HEK293T (cell line): Measurements from ENCODE around the gene TTLL11.

ENCODE experiments used
- CTCF ChIA-PET: fragments of 350-600 bp; formaldehyde crosslinking; extraction: SDS; loops from one replicate; lab custom pipeline; 2021; ENCODE audit warnings: antibody characterized with exemption, inconsistent platforms; lab: Yijun Ruan, JAX
- POLR2A ChIA-PET: fragments of 350-600 bp; formaldehyde crosslinking; extraction: SDS; loops from one replicate; lab custom pipeline; 2020; ENCODE audit warnings: antibody characterized with exemption, inconsistent platforms; lab: Yijun Ruan, JAX
- DNase-seq: peaks from one replicate; pipeline ENCODE4 v3.0.0; 2012; ENCODE audit warnings: mixed read lengths; ENCODE audit errors: extremely low spot score
- ARNT ChIP-seq: fragments of 450-650 bp; IDR thresholded peaks from 2 replicates; pipeline ENCODE4 v1.6.1; 2017; ENCODE audit warnings: mild to moderate bottlenecking
- BHLHE40 ChIP-seq: fragments of 450-650 bp; IDR thresholded peaks from 2 replicates; pipeline ENCODE4 v1.6.1; 2016; ENCODE audit warnings: mild to moderate bottlenecking, moderate library complexity, borderline replicate concordance
- CTBP1 ChIP-seq: fragments of 450-650 bp; IDR thresholded peaks from 2 replicates; pipeline ENCODE4 v1.6.1; 2016; ENCODE audit warnings: borderline replicate concordance
- ELF4 ChIP-seq: fragments of 450-650 bp; IDR thresholded peaks from 2 replicates; pipeline ENCODE4 v1.6.1; 2017; ENCODE audit warnings: antibody characterized with exemption
- FOXA1 ChIP-seq: fragments of 450-650 bp; IDR thresholded peaks from 2 replicates; pipeline ENCODE4 v1.6.1; 2016; ENCODE audit warnings: mild to moderate bottlenecking
- FOXK2 ChIP-seq: fragments of 450-650 bp; IDR thresholded peaks from 2 replicates; pipeline ENCODE4 v1.6.1; 2016; ENCODE audit warnings: mild to moderate bottlenecking
- FOXM1 ChIP-seq: fragments of 450-650 bp; IDR thresholded peaks from 2 replicates; pipeline ENCODE4 v1.6.1; 2017; ENCODE audit warnings: mild to moderate bottlenecking, borderline replicate concordance
- HDGF ChIP-seq: fragments of 450-650 bp; IDR thresholded peaks from 2 replicates; pipeline ENCODE4 v1.6.1; 2017; ENCODE audit warnings: antibody characterized with exemption, borderline replicate concordance
- L3MBTL2 ChIP-seq: fragments of 450-650 bp; conservative IDR thresholded peaks from 2 replicates; pipeline ENCODE4 v1.6.1; 2016; ENCODE audit warnings: mild to moderate bottlenecking
- LEF1 ChIP-seq: fragments of 450-650 bp; IDR thresholded peaks from 2 replicates; pipeline ENCODE4 v1.6.1; 2017; ENCODE audit warnings: mild to moderate bottlenecking, borderline replicate concordance
- NFRKB ChIP-seq: fragments of 450-650 bp; IDR thresholded peaks from 2 replicates; pipeline ENCODE4 v1.6.1; 2016; ENCODE audit warnings: mild to moderate bottlenecking, moderate library complexity
- PKNOX1 ChIP-seq: fragments of 450-650 bp; IDR thresholded peaks from 2 replicates; pipeline ENCODE4 v1.6.1; 2016
- SP1 ChIP-seq: fragments of 450-650 bp; IDR thresholded peaks from 2 replicates; pipeline ENCODE4 v1.6.1; 2017
- SUZ12 ChIP-seq: fragments of 450-650 bp; IDR thresholded peaks from 2 replicates; pipeline ENCODE4 v1.6.1; 2016; ENCODE audit warnings: mild to moderate bottlenecking
- TARDBP ChIP-seq: fragments of 450-650 bp; IDR thresholded peaks from 2 replicates; pipeline ENCODE4 v1.6.1; 2016
- ZNF384 ChIP-seq: fragments of 450-650 bp; IDR thresholded peaks from 2 replicates; pipeline ENCODE4 v1.6.1; 2016

The TTLL11 gene

GRCh38 chr9:121855476-121855875, 237.6 kb downstream of the TTLL11 start:
- DNase-seq = no peak
- TF ChIP-seq BHLHE40 (no peak), PKNOX1 (no peak), ELF4 (no peak), NFRKB (no peak), FOXM1 (no peak), LEF1 (no peak), L3MBTL2 (no peak), CTBP1 (no peak), ZNF384 (no peak), SUZ12 (no peak), FOXA1 (no peak), FOXK2 (no peak), HDGF (no peak), ARNT (no peak), SP1 (no peak), TARDBP (no peak)
- CTCF ChIA-PET = no interaction called here
- POLR2A ChIA-PET = no interaction called here

DNA sequence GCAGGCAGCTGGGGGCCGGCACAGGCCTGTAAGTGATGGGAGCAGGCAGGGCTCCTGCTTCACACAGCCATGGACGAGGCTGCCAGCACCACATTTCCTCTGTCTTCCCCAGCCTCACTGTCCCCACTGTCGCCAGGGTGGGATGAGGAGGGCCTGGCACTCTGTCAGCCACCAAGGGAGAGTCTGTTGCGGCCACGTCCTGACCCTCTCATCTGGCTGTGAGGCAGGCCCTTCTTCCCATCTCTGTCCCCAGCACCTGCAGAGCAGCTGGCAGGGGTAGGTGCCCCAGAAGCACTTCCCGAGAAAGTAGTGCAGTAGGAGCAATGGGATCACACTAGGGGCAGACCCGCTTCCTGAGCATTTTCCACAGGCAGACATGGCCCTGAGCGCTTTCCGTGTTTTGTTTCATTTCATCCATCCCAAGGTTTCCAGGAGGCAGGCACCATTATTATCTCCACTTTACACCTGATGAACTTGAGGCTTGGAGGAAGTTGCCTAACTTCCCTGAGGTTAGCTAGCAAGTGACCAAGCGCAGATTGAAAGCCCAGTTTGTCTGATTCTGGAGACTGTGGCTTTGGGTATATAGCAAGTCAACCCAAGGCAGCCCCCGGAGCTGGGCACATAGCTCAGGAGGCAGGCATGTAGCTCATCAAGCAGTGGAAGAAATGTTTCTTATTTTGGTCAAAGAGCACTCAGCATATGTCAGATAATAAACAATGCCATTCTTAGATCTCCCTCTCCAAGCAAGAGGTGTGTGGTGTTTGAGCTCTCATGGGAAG, 239.3 kb downstream of the TTLL11 start:
- POLR2A ChIA-PET = no interaction called here
- no peak for DNase-seq
- CTCF ChIA-PET = no interaction called here
- TF ChIP-seq ARNT = no peak
- no peak for TF ChIP-seq FOXA1
- TF ChIP-seq CTBP1 = no peak
- no peak for TF ChIP-seq FOXK2
- TF ChIP-seq ZNF384 = no peak
- no peak for TF ChIP-seq SP1

DNA sequence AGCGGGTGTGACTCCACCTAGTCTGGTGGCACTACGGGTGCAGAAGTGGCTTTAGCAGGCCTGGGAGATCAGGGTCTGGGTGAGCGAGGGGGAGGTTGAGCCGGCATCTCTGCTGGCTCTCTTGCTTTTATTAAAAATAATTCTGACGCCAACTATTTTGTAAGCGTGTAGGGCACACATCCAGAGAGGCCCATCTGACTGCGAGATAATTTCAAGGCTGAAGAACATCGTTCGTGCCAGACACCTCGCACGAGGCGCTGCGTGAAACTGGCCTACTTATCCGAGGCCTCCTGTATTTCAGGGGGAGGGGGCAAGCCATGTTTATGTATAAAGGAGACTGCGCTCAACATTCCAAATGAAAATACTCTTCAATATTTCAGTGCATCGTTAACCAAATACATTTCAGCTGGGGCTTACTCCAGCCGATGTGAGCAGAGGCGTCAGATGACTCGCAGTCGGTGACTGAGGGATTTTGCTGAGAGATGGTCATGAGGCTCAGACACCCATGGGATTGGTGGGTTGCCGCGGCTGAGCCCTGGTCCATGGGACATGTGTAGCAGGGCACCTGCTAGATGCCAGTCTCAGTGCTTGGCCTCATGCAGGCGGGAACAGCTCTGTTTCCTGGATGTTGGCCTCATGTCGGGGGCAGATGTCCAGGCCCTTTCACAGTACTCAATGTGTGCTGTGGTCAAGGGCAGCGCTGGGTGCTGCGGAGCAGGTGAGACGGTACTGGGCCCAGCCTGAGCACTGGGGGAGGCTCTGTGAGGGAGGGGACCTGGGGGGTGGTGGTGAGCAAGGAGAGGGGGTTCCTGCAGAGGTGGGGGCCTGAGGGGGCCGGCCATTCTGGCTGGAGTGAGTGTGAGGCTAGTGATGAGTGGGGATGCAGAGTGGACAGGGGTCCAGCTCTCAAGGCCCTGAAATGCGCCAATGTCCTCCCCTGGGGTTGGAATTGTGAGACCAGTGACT, 240.2 kb downstream of the TTLL11 start:
- no peak for DNase-seq
- no peak for TF ChIP-seq BHLHE40
- TF ChIP-seq CTBP1 = no peak
- no peak for TF ChIP-seq LEF1
- no peak for TF ChIP-seq FOXK2
- TF ChIP-seq TARDBP = no peak
- TF ChIP-seq SUZ12 = no peak
- no peak for TF ChIP-seq ZNF384
- no peak for TF ChIP-seq FOXA1
- TF ChIP-seq L3MBTL2 = no peak
- TF ChIP-seq ARNT = no peak
- no peak for TF ChIP-seq NFRKB
- no peak for TF ChIP-seq FOXM1
- CTCF ChIA-PET = no interaction called here
- POLR2A ChIA-PET = no interaction called here

DNA sequence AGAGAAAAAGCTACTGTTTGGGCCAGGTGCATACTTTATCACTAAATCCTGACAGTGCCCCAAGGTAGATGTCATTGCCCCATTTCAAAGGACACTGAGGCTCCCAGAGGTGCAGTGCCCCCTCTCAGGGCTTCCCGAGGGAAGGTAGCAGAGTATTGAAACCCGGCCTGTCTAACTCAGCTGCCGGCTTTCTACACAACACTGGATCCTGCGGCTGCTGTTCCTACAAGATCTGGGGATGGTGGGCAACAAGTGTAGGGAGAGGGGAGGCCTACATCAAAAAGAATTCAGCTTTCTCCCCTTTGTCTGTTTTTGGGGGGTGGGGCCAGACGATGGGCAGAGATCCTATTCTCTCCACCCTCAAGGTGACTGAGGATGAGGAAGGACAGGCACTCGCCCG, 240.9 kb downstream of the TTLL11 start:
- ChIA-PET CTCF (no interaction called here), POLR2A (no interaction called here)
- no peak for DNase-seq
- TF ChIP-seq PKNOX1 = no peak
- TF ChIP-seq ELF4 = no peak
- no peak for TF ChIP-seq FOXK2
- TF ChIP-seq TARDBP = no peak
- TF ChIP-seq ZNF384 = no peak
- TF ChIP-seq BHLHE40 = no peak
- TF ChIP-seq LEF1 = no peak
- no peak for TF ChIP-seq HDGF
- no peak for TF ChIP-seq ARNT
- TF ChIP-seq SUZ12 = no peak
- no peak for TF ChIP-seq FOXA1
- no peak for TF ChIP-seq NFRKB
- TF ChIP-seq SP1 = no peak

DNA sequence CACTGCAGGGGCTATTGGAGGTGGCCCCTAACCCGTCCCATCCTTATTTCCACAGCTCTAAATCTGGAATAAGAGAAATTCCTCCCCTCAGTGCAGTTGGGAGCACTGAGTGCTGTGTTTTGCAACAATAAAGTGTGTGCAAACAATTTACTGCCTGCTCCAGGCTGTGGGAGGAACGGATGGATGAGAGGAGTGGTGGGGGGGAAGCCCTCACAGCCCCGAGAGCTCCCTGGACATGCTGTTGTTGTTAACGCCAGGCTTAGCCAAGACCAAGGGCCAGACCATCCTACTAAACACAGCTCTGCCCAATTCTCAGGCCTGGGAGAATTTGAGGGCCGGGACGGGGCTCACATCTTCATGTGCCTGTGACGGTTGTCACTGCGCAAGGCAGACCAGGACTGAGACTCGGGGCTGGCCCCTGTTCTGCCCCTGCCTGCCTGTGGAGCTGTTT, 241.4 kb downstream of the TTLL11 start:
- ChIA-PET CTCF (no interaction called here), POLR2A (no interaction called here)
- TF ChIP-seq TARDBP (no peak), BHLHE40 (no peak), ZNF384 (no peak), CTBP1 (no peak), SUZ12 (no peak), NFRKB (no peak), FOXM1 (no peak), PKNOX1 (no peak), LEF1 (no peak), ARNT (no peak), SP1 (no peak), FOXK2 (no peak), L3MBTL2 (no peak), FOXA1 (no peak), HDGF (no peak), ELF4 (no peak)
- DNase-seq = no peak
